WI38 (cell line): ENCODE results near the gene TMEM217.

Source experiments
- H3K4me3 ChIP-seq: 2 replicates; pipeline ENCODE4 v1.5.1; 2011; ENCODE audit warnings: low read depth, mild to moderate bottlenecking, control low read depth, low read length
- TF ChIP-seq, protein P1 (sequence below): IDR thresholded peaks from 2 replicates; pipeline ENCODE4 v1.5.1; 2012; ENCODE audit warnings: low read depth, mild to moderate bottlenecking, control low read depth, low read length

Gene TMEM217

DNA sequence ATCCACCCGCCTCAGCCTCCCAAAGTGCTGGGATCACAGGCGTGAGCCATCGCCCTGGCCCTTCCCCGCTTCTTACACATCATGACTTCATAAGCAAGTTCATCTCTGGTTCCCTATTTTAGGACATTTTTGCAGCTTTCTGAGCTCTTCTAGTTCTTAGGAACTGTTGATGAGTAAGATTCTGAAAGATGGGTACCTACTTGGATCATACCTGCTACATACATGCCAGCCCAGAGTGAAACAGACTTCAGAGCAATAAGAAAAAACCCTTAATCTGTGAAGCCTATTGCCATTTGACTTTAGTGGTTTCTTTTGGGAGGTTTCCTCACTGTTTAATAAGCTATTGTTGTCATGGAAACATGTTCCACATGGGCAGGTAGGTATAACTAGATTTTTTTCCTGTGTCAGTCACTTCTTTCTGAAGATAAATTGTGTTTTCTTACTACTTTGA is 27.9 kb upstream of the TMEM217 start:
- no peak overlapping the region for H3K4me3 ChIP-seq
- TF ChIP-seq, protein P1, sequence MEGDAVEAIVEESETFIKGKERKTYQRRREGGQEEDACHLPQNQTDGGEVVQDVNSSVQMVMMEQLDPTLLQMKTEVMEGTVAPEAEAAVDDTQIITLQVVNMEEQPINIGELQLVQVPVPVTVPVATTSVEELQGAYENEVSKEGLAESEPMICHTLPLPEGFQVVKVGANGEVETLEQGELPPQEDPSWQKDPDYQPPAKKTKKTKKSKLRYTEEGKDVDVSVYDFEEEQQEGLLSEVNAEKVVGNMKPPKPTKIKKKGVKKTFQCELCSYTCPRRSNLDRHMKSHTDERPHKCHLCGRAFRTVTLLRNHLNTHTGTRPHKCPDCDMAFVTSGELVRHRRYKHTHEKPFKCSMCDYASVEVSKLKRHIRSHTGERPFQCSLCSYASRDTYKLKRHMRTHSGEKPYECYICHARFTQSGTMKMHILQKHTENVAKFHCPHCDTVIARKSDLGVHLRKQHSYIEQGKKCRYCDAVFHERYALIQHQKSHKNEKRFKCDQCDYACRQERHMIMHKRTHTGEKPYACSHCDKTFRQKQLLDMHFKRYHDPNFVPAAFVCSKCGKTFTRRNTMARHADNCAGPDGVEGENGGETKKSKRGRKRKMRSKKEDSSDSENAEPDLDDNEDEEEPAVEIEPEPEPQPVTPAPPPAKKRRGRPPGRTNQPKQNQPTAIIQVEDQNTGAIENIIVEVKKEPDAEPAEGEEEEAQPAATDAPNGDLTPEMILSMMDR = no peak

DNA sequence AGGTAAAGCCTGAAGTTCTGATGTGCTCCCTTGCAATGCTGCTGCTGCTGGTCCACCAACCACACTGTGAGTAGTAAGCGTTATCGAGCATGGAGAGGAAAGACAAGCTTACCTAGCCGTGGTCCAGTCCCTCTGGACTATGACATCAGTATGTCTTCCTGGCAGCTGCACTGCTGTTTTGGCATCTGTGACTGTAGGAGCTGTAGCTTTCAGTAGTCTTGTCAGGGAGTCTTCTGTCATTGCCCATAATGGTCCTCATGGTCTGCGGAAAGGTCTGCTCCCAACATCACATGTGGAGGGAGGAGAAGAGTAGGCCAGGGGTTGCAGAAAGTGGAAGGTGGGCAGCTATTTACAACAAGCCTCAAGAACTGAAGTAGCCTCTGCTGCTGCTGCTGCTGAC is 26.8 kb upstream of the TMEM217 start:
- TF ChIP-seq, protein P1 = no peak

DNA sequence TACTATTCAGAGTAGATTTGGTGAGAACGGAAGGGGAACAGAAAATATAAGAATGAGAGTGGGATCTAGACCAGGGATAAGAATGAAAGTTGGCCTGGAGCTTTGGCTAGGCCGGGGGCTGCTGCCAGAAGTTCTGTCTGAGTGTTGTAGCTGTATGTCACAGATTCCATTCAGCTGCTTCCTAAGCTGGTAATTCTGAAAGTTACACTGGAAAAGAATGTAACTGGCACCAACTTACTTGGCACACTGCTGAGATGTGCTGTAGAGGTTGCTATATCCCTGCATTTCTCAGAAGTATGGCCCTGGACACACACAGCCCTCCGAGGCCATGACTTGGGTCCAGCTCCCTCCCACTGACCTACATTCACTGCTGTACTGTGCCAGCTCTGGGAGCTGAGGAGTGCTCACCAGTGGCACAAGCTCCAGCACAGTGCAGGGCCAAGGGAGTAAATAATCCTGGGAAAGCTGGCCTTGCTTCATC is 25.8 kb upstream of the TMEM217 start:
- H3K4me3 ChIP-seq = no peak overlapping the region
- TF ChIP-seq, protein P1 = no peak

More for the DNA sequence above, 26.8 kb upstream of the TMEM217 start:
- no peak overlapping the region for H3K4me3 ChIP-seq

DNA sequence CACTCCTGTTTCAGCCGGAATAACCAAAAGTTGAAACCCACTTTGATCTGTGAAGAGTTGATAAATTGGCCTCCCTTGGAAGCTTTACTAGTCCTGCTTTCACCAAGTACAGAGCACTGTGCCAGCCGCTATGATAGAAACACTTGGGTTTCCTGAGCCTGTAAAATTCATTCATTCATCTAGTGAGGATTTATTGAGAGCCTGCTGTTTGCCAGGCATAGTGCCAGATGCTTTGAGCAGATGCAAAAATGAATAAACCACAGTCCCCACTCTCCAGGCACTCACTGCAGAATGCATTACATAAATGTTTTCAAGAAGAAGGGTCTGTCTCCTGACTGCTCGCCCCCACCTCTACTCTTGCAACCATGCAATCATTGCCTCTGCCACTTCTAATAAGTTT is 25.3 kb upstream of the TMEM217 start:
- H3K4me3 ChIP-seq = no peak overlapping the region
- TF ChIP-seq, protein P1 = no peak

DNA sequence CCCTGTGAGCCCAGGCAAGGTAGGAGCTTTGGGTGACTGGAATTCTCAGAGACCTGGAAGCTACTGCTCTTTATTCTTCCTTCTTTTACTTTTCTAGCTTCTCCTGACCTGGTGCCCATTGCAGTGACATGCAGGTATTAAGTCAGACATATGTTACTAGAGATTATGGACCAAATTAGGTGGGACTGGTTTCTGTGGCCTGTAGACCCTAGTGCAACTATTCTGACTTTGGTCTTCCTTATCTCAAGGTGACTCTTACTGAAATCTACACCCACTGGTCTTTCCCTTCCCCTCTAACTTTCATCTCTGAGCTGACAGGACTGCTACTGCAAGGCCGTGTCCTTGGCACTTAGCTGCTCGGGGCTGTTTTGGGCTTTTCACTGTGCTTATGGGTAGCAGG is 24.4 kb upstream of the TMEM217 start:
- TF ChIP-seq, protein P1 = no peak
- no peak overlapping the region for H3K4me3 ChIP-seq

DNA sequence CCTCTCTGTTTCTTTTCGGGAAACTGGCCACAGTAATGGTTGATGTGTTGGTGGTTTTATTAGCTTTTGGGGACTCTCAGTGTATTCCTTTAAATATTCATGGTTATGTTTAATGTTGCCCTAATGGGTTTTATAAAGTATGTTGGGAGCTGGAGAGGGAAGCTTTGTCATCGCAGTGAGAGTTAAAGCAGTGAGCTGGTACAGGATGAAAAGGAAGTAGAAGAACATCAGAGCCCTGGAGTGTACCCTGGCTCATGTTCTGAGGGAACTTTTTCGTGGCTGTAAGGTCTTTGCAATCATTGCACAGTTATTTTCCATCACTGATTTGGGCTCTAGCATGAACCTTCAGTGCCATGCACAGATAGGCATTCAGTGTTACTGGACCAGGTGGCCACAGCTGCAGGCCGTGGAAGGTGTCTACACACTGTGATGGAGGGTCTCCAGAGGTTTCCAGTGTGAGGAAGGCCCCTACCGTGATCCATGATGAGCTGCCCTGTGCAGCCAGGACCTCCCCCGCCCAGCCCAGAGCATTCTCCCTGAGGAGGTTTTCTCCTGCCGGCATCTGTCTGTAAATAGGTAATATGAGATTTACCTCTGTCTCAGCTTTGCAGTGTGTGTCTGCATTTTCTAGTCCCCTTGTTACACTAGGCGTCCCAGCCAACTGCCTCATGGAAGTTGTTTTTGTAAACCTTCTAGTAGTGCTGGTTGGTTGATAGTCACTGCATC is 22.4 kb upstream of the TMEM217 start:
- TF ChIP-seq, protein P1 = no peak
- no peak overlapping the region for H3K4me3 ChIP-seq

DNA sequence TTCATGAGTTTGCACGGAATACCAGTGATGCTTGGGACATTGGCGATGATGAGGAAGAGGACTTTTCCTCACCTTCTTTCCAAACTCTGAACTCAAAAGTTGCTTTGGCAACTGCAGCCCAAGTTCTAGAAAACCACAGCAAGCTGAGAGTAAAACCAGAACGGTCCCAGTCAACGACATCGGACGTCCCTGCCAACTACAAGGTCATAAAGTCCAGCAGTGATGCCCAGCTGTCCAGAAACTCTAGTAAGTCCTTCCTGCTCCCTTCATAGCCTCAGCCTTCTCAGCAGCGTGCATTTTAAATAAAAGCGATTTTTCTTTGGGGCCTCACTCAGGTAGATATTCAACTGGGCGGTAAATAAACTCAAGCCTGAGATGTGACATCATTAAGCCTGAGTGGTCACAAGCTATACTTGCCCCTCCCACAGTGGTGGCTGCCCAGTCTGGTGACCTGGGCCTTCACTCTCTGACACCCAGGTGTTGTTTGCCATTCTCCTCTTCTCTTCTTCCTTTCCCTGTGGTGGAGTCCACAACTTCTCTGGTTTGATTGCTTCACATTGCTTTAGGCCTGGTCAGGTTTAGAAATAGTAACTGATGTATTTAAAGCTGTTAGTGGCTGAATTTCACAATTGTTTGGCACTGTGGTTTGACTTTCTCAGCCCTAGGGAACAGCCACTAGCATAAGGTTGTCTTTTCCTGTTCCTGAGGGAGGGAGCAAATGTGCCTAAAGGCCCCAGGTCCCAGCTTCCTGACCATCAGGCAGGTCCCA is 21.6 kb upstream of the TMEM217 start:
- TF ChIP-seq, protein P1 = no peak
- H3K4me3 ChIP-seq = no peak overlapping the region
